SK-N-SH (cell line): ENCODE measurements around the gene WDR75.

Experiments used
- CTCF ChIP-seq: fragments of 200-600 bp; sonication (generic); IDR thresholded peaks from 2 replicates; pipeline ENCODE4 v1.6.1; 2017; ENCODE audit warnings: antibody characterized with exemption, mild to moderate bottlenecking, moderate library complexity
- EP300 ChIP-seq, 2 experiments: IDR thresholded peaks; 2 replicates each; pipeline versions ENCODE4 v1.4.0 to v1.6.1; 2012; ENCODE audit warnings: borderline replicate concordance in 1 of 2, low read depth in 1 of 2, low read length in 1 of 2
- EZH2phosphoT487 ChIP-seq: fragments of 200-600 bp; sonication (generic); IDR thresholded peaks from 2 replicates; pipeline ENCODE4 v1.6.1; 2017; ENCODE audit warnings: low read depth, mixed run types, mild to moderate bottlenecking, antibody characterized with exemption, moderate library complexity, borderline replicate concordance
- FOSL2 ChIP-seq: IDR thresholded peaks from 2 replicates; pipeline ENCODE4 v1.4.0; 2012; ENCODE audit warnings: low read depth, mild to moderate bottlenecking, moderate library complexity, borderline replicate concordance
- FOXJ3 ChIP-seq: sonication (generic); formaldehyde crosslinking; IDR thresholded peaks from 2 replicates; pipeline ENCODE4 v1.5.1; 2020; ENCODE audit warnings: mild to moderate bottlenecking, missing genetic modification reagents
- FOXM1 ChIP-seq: IDR thresholded peaks from 2 replicates; pipeline ENCODE4 v1.4.0; 2012; ENCODE audit warnings: low read depth, mild to moderate bottlenecking
- GABPA ChIP-seq: IDR thresholded peaks from 2 replicates; pipeline ENCODE4 v1.4.0; 2012; ENCODE audit warnings: low read depth, mild to moderate bottlenecking
- JUND ChIP-seq: IDR thresholded peaks from 2 replicates; pipeline ENCODE4 v1.4.0; 2012
- NFIC ChIP-seq: IDR thresholded peaks from 2 replicates; pipeline ENCODE4 v1.4.0; 2012; ENCODE audit warnings: borderline replicate concordance
- RAD21 ChIP-seq: IDR thresholded peaks from 2 replicates; pipeline ENCODE4 v1.6.1; 2012; ENCODE audit warnings: mild to moderate bottlenecking, low read length
- RCOR1 ChIP-seq: fragments of 150-350 bp; IDR thresholded peaks from 2 replicates; pipeline ENCODE4 v1.6.1; 2017; ENCODE audit warnings: antibody characterized with exemption, low read length
- RFX5 ChIP-seq: IDR thresholded peaks from 2 replicates; pipeline ENCODE4 v1.6.1; 2012; ENCODE audit warnings: mild to moderate bottlenecking, improper control_type of control experiment, low read length
- TAF1 ChIP-seq: IDR thresholded peaks from 2 replicates; pipeline ENCODE4 v1.6.1; 2012; ENCODE audit warnings: low read depth, mild to moderate bottlenecking, low read length, moderate library complexity, borderline replicate concordance
- TF ChIP-seq, protein P1 (sequence below): IDR thresholded peaks from 2 replicates; pipeline ENCODE4 v1.4.0; 2012; ENCODE audit warnings: low read depth

GRCh38 chr2:189488008-189488310, 46.7 kb downstream of the WDR75 start:
- TF ChIP-seq CTCF = no peak
- TF ChIP-seq, protein P1, sequence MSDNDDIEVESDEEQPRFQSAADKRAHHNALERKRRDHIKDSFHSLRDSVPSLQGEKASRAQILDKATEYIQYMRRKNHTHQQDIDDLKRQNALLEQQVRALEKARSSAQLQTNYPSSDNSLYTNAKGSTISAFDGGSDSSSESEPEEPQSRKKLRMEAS = no peak
- TF ChIP-seq RAD21 = no peak
- no peak for TF ChIP-seq TAF1
- TF ChIP-seq NFIC = no peak
- no peak for TF ChIP-seq EZH2phosphoT487
- no peak for TF ChIP-seq EP300 (IDR thresholded peaks at IDR 0.05; ENCODE audit: borderline replicate concordance in 1 of 2, low read depth in 1 of 2, low read length in 1 of 2)
- TF ChIP-seq JUND = no peak
- no peak for TF ChIP-seq RCOR1
- TF ChIP-seq GABPA = no peak
- TF ChIP-seq FOXJ3 (CRISPR knock-in tag) = no peak
- TF ChIP-seq FOXM1 = no peak
- no peak for TF ChIP-seq FOSL2
- no peak for TF ChIP-seq RFX5
